Skeletal muscle satellite cell (primary cell): ENCODE results near the gene CMC4. TPM values are rescaled to one million over a fixed set of nuclear protein-coding genes. Genes with fewer than 3 reads are reported as not detected.
A peak's percentile ranks its signal among the peaks of the same experiment; 100 is the strongest.

Source experiments
- H3K27me3 ChIP-seq: 2 replicates; pipeline ENCODE4 v1.7.0; 2013; ENCODE audit warnings: low read length; ENCODE audit not compliant: control insufficient read depth, insufficient read depth
- H3K36me3 ChIP-seq: 2 replicates; pipeline ENCODE4 v1.7.0; 2013; ENCODE audit warnings: mild to moderate bottlenecking, control low read depth, low read length; ENCODE audit not compliant: insufficient read depth
- H3K4me1 ChIP-seq: 2 replicates; pipeline ENCODE4 v1.7.0; 2013; ENCODE audit warnings: low read length; ENCODE audit not compliant: control insufficient read depth, insufficient read depth
- H3K4me2 ChIP-seq: 2 replicates; pipeline ENCODE4 v1.7.0; 2013; ENCODE audit warnings: mild to moderate bottlenecking, low read length
- H3K4me3 ChIP-seq: 2 replicates; pipeline ENCODE4 v1.7.0; 2013; ENCODE audit warnings: low read length
- H3K9ac ChIP-seq: 2 replicates; pipeline ENCODE4 v1.7.0; 2013; ENCODE audit warnings: mild to moderate bottlenecking, low read depth, low read length, moderate library complexity
- H3K9me3 ChIP-seq: replicated peaks from 2 replicates; pipeline ENCODE4 v1.7.0; 2013; ENCODE audit warnings: mild to moderate bottlenecking, control low read depth, low read length
- total RNA-seq: library from RNA; depleted of rRNA; stranded (reverse); fragments of >200 nt; gene quantifications from 2 replicates; pipeline ENCODE4 v1.2.3, GENCODE V29; 2012; rRNA removed

The CMC4 gene, protein sequence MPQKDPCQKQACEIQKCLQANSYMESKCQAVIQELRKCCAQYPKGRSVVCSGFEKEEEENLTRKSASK
- 7.9 and 12.9 TPM in 2 replicates for total RNA-seq

DNA sequence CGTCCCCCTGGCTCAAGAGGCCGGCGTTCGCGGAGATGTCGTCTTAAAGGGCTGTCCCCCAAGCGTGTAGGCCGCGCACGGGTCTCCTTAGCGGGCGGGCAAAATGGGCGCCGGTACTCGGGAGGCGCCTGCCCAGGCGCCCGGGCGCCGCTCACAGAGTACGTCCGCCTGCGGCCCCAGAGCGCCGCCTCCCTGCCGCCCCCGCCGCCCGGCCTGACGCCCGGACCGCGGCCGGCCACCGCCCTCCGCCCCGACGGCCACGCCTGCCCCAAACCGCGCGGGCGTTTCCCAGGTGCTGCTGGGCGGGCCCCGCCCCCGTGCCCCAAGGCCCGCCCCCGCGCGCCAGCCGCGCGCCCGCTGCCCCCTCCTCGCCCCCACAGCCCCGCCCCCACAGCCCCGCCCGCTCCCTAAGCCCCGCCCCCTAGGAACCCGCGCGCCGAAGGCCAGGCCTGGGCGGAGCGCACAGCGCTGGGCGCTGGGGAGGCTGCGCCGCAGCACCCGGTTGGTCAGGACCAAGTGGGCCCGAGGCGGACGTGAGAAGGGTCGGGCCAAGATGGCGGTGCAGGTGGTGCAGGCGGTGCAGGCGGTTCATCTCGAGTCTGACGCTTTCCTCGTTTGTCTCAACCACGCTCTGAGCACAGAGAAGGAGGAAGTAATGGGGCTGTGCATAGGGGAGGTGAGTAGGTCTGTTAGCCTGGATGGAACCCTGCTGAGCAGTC is at the start of gene CMC4, which contains the start of the genes BRCC3 and MTCP1:
Gene CMC4 (minus strand): TSS at position 162 of the 719 bp plus-strand sequence. CDS start 7,113 bp downstream, outside the sequence.
Gene BRCC3 (plus strand): TSS at position 534 of the 719 bp plus-strand sequence. CDS start 20 bp downstream, at position 554.
Gene MTCP1 (minus strand): TSS at position 162 of the 719 bp plus-strand sequence. CDS start 5,126 bp downstream, outside the sequence.
- Histone ChIP-seq H3K4me1 (peaks cover 14% of the 10 kb centered on the region), H3K9ac (peak within 1 kb of the TSS; percentile 90), H3K36me3 (peaks cover 8% of the 10 kb centered on the region), H3K4me2 (peak within 1 kb of the TSS; percentile 84), H3K9me3 (no peaks in the 10 kb centered on the region), H3K4me3 (peak within 1 kb of the TSS; percentile 78), H3K27me3 (no peaks in the 10 kb centered on the region)

DNA sequence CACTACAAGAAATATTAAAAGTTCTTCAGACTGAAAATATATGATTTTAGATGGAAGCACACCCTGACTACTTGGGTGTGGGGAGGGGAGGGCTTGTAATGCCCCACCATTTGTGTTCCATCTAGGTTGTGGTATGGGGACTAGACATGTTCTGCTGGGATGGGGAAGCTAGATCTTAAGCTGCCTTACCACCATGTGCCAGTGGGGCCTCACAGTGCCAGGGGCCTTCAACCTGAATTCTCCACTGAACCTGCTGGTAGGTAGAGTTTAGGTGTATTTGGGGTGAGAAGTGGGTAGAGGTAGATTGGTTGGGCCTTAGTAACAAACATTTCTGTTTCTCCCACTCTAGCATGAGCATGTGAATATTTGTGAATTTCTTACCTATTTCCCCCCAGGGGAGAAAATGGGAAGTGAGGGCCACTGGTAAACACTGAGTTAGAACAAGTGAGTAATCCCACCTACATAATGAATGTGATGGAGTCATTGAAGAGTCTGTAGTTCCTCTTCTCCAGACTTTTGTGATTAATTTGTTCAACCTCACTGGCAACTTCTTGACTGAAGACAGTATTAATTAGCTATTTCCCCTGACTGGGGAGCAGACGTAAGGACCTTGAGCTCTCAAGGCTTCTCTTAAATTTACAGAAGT is 44.4 kb upstream of the CMC4 start:
- Histone ChIP-seq H3K4me2 (no peak overlapping the region), H3K36me3 (no peaks in the 10 kb centered on the region), H3K4me3 (no peak overlapping the region), H3K4me1 (no peaks in the 10 kb centered on the region), H3K9ac (no peak overlapping the region), H3K9me3 (no peaks in the 10 kb centered on the region), H3K27me3 (no peaks in the 10 kb centered on the region)

DNA sequence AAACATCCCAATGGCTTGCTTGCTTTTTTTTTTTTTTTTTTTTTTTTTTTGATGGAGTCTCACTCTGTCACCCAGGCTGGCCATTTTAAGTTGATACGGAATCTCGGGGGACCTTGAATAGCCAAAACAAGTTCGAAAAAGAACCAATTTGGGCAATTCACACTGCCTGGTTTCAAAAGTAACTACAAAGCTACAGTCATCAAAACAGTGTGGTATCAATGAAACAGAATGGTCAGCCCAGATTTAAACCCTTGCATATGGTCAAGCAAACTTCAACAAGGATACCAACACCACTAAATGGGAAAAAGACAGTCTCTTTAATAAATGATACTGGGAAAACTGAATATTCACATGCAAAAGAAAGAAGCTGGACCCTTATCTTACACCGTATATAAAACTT is 42.2 kb upstream of the CMC4 start:
- H3K4me1 ChIP-seq: no peaks in the 10 kb centered on the region
- H3K4me3 ChIP-seq: no peak overlapping the region
- no peaks in the 10 kb centered on the region for H3K9me3 ChIP-seq
- no peaks in the 10 kb centered on the region for H3K27me3 ChIP-seq
- no peak overlapping the region for H3K4me2 ChIP-seq
- H3K36me3 ChIP-seq: no peaks in the 10 kb centered on the region
- H3K9ac ChIP-seq: no peak overlapping the region

DNA sequence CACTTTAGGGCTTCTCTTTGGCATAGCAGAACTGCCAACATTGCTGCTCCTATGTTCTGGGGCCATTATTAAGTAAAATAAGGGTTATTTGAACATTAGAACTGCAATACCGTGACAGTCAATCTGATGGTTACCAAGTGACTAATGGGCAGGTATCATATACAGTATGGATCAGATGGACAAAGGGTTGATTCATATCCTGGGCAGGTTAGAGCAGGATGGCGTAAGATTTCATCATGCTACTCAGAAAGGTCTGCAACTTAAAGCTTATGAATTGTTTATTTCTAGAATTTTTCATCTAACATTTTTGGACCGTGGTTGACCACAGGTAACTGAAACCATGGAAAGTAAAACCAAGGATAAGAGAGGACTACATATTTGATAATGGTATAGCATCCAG is 41.2 kb upstream of the CMC4 start:
- Histone ChIP-seq H3K4me3 (no peak overlapping the region), H3K4me2 (no peak overlapping the region), H3K9ac (no peak overlapping the region), H3K9me3 (no peaks in the 10 kb centered on the region), H3K36me3 (no peaks in the 10 kb centered on the region), H3K4me1 (no peaks in the 10 kb centered on the region), H3K27me3 (no peaks in the 10 kb centered on the region)

DNA sequence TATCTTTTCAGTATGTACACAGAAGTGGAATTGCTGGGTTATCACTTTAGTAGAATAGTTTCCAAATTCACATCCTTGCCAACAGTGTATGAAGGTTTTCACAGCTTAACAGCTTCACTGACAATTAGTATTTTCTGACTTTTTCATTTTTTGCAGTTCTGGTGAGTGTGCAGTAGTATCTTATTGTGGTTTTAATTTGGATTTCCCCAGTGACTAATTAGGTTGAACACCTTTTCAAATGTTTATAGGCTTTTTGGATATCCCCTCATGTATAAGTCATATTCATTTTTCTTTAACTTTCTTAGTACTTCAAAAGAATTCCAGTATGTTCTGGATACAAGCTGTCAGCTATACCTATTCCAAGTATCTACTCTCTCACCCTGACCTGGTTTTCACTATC is 37.5 kb upstream of the CMC4 start:
- no peaks in the 10 kb centered on the region for H3K27me3 ChIP-seq
- no peak overlapping the region for H3K4me2 ChIP-seq
- no peak overlapping the region for H3K4me3 ChIP-seq
- no peaks in the 10 kb centered on the region for H3K36me3 ChIP-seq
- H3K4me1 ChIP-seq: no peaks in the 10 kb centered on the region
- H3K9me3 ChIP-seq: no peaks in the 10 kb centered on the region
- H3K9ac ChIP-seq: no peak overlapping the region

DNA sequence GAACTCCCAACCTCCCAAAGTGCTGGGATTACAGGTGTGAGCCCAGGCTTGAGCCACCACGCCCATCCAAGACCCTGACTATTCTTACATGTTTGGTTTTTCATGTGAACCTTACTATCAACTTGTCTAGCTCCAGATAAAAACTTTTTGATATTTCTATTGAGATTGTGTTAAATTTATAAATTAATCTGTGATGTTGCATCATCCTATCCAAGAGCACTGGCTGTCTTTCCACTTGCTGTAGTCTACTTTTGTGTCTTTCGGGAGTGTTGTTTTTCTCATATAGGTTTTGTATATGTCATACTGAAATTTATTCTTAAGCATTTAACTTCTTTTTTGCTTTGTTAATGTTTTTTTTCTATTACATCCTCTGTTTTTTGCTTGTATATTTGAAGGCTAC is 35.0 kb upstream of the CMC4 start:
- Histone ChIP-seq H3K9ac (no peak overlapping the region), H3K9me3 (no peaks in the 10 kb centered on the region), H3K4me2 (no peak overlapping the region)

DNA sequence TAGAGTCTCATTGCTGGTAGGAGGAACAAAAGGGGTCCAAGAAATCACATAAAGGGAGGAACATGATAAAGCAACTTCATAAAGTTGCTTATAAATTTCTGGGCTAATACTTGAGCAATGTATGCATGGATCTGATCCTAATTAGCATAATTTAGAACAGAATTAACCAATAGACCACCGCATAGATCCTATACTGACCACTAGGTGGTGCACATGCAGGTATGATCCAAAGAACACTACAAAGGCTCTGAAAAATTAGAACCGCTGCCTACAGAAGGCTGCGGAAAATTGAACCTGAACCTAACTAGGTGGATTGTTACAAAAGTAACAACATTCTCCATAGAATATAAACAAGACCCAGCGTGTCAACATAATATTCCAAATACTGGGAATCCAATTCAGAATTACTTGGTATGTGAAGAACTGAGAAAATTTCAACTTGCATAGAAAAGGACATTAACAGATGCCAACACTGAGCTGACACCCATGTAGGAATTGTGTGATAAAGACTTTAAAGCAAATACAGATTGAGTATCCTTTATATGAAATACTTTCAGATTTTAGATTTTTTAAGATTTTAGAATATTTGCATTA is 23.6 kb upstream of the CMC4 start:
- Histone ChIP-seq H3K9me3 (no peaks in the 10 kb centered on the region), H3K4me2 (no peak overlapping the region), H3K4me1 (no peaks in the 10 kb centered on the region), H3K9ac (no peak overlapping the region), H3K27me3 (no peaks in the 10 kb centered on the region), H3K4me3 (no peak overlapping the region), H3K36me3 (no peaks in the 10 kb centered on the region)

More for the DNA sequence above, 35.0 kb upstream of the CMC4 start:
- Histone ChIP-seq H3K27me3 (no peaks in the 10 kb centered on the region), H3K4me1 (no peaks in the 10 kb centered on the region), H3K36me3 (no peaks in the 10 kb centered on the region), H3K4me3 (no peak overlapping the region)

DNA sequence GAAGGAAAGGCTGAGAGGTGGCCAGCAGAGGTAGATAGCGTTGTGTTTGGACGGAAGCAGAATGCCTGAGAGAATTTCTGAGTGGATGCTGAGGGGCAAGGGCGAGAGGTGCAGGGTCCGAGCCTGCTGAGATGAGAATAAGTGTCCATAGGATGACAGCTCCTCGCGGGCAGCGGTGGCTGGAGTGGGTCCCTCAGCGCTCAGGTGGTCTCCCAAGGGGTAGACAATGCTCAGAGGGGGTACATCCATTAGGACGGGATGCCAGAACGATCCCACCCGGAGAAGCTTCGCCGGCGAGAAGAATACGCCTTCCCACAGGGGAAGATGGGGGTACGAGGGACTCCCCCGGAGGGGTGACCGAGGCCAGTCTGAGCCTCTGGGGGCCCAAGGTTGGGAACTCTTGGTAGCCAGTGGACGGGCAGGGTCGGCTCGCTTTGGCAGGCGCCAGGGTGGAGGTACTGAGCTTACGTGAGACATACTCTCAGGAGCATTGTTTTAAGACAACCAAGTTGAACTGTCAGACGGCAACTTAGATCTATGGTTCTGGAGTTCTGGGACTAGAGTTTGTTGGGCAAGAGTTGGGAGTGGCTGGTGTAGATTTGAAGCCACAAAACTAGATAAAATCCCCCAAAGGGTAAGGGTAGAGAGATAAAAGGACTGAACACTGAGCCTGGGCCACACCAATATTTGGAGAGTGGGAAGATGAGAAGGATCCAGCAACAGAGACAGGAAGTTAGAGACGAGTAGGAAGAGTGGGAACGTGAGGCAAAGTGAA is 16.2 kb upstream of the CMC4 start:
- Histone ChIP-seq H3K4me1 (no peaks in the 10 kb centered on the region), H3K9ac (no peak overlapping the region), H3K4me3 (no peak overlapping the region), H3K36me3 (peaks cover 8% of the 10 kb centered on the region), H3K27me3 (no peaks in the 10 kb centered on the region), H3K4me2 (no peak overlapping the region), H3K9me3 (no peaks in the 10 kb centered on the region)

DNA sequence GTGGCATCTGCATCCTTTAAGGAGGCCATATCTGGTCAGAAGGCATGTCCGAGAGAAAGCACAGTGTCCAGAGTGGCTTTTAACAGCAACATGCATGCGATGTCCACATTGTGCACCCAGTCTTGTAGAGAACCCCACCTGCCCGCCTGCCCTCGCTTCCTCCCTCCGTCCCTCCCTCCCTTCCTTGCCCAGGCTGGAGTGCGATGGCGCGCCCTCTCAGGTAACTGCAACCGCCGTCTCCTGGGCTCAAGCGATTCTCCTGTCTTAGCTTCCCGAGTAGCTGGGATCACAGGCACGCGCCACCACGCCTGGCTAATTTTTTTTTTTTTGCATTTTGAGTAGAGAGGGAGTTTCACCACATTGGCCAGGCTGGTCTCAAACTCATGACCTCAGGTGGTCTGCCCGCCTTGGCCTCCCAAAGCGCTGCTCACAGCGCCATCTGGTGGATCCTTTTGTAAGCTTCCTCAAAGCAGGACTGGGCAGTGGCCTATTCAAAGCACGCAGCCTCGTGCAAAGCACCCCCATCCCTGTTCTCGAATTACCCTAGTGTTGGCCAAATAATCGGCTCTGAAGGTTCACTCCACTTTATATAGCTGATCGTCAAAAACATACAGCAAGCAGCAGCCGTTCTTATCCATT is 15.4 kb upstream of the CMC4 start:
- no peak overlapping the region for H3K4me3 ChIP-seq
- peaks cover 8% of the 10 kb centered on the region for H3K36me3 ChIP-seq
- no peaks in the 10 kb centered on the region for H3K9me3 ChIP-seq
- no peaks in the 10 kb centered on the region for H3K4me1 ChIP-seq
- no peak overlapping the region for H3K4me2 ChIP-seq
- no peak overlapping the region for H3K9ac ChIP-seq
- H3K27me3 ChIP-seq: no peaks in the 10 kb centered on the region

DNA sequence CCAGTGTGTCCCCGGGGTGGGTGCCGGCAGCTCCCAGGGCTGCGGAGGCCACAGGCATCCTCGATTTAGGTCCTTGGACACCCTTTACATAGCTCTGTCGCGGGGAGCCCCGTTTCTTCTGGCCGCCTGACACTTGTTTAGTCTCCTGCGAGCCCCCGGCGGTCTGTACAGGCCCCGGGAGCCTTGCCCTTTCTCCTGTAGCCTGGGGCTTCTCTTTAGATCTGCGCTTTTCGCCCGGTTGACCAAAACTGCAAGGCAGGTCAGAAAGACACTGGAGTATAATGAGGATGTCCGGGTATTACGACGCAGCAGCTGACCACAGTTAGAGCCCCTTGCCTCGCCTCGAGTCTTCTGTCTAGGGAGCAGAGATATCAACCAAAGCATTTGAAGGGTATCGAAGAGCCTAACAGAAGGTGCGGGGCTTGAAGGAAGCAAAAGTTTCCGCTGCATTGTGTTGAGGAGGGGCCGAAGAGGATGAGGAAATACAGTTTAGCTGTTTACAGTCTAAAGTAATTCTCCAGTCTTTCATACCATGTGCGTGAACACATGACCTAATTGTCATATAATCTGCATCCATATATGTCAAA is 851 bp upstream of the CMC4 start:
- no peaks in the 10 kb centered on the region for H3K9me3 ChIP-seq
- peaks cover 8% of the 10 kb centered on the region for H3K36me3 ChIP-seq
- H3K4me2 ChIP-seq: peak overlapping the region; percentile 84
- H3K27me3 ChIP-seq: no peaks in the 10 kb centered on the region
- peaks cover 14% of the 10 kb centered on the region for H3K4me1 ChIP-seq
- H3K4me3 ChIP-seq: peak overlapping the region; percentile 78
- peak overlapping the region; percentile 80 for H3K9ac ChIP-seq
